ENCODE results near the gene CNTN5.

Gene CNTN5

DNA sequence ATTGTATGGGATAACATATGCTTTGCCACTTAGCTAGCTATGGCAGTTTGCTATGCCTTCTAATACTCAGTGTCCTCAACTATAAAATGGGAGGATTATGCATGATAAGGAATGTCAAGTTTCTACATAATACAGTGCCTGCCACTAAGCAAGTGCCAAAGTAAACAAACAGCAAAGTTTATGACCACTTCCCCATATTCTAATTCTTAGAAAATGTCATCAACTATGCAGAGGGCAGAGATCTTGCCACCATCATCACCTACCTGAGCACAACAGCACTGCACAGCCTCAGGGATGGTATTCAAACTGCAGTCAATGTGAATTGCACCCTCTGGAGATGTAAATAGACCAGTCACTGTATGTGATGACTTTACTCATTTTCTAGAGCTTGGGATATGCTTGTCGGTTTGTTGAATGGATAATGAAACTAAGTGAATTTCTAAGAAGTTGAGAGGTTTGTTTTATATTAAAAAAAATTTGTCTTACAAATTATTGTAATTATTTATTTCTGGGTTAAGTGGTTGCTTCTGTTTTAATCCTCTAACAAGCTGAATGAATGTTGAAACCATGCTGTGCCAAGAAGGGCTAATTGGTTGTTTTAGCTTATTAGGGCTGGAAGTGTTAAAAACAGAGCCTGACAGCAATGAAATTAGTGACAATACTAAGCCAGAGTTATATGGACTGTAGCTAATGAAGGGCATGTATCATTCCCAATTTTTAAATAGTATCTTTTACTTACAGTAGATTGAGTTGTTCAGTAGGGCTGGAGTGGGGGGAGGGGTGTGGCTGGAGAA, 398.4 kb downstream of the CNTN5 start:
- DNase-seq, result no peak
- no peaks in the 10 kb centered on the region for H3K27me3 ChIP-seq
- no peak overlapping the region for H3K4me3 ChIP-seq (ENCODE audit: low read depth, low read length)
- H3K36me3 ChIP-seq, result no peaks in the 10 kb centered on the region
- TF ChIP-seq, protein P1, sequence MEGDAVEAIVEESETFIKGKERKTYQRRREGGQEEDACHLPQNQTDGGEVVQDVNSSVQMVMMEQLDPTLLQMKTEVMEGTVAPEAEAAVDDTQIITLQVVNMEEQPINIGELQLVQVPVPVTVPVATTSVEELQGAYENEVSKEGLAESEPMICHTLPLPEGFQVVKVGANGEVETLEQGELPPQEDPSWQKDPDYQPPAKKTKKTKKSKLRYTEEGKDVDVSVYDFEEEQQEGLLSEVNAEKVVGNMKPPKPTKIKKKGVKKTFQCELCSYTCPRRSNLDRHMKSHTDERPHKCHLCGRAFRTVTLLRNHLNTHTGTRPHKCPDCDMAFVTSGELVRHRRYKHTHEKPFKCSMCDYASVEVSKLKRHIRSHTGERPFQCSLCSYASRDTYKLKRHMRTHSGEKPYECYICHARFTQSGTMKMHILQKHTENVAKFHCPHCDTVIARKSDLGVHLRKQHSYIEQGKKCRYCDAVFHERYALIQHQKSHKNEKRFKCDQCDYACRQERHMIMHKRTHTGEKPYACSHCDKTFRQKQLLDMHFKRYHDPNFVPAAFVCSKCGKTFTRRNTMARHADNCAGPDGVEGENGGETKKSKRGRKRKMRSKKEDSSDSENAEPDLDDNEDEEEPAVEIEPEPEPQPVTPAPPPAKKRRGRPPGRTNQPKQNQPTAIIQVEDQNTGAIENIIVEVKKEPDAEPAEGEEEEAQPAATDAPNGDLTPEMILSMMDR (IDR thresholded peaks at IDR 0.05; ENCODE audit: low read depth, low read length), result no peak
- no peaks in the 10 kb centered on the region for H3K9me3 ChIP-seq
- H3K4me1 ChIP-seq, result no peaks in the 10 kb centered on the region

- TF ChIP-seq, protein P1 (IDR thresholded peaks at IDR 0.05; ENCODE audit: low read depth, low read length), result no peak
- Histone ChIP-seq H3K36me3 (no peaks in the 10 kb centered on the region), H3K27me3 (no peaks in the 10 kb centered on the region), H3K9me3 (no peaks in the 10 kb centered on the region; the same call in 1 of the 2 replicates), H3K4me3 (ENCODE audit: low read depth, low read length) (no peak overlapping the region), H3K4me1 (no peaks in the 10 kb centered on the region)
- no peak for DNase-seq
These were observed 399.2 kb downstream of the CNTN5 start for GRCh38 chr11:99419991-99420390.

DNA sequence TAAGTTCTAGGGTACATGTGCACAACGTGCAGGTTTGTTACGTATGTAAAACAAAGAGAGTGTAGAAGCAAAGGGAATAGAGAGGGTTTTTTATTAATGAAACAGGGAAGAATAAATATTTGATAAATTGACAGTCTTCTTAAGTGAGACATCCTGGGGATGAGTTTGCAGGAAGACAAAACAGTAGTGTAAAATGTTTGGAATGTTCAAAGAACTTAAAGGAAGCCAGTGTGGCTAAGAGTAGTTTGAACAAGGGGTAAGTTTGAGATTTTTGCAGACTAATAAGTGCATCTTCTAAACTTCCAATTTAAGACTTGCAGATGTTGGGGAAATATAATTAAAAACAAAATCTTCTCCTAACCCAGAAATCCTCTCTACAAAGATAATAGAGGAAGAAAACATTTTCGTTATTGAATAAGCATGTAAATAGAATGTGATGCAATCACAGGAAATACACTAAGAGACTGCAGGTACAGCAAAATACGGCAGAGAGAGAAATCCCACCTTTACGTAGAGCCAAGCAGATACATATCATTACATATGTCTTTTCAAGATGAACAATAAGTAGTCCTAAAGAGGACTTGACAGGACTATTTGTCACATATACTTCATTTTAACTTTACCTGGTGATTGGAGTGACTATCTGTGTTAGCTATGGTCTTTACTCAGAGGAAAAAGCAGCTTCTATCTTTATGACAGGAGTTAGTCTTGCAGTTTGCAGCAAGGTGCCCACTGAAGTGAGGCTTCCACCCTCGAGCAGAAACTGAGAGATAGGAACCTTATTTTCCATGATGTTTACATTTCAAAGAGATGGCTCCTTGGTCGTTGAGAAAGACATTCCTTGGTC, 402.1 kb downstream of the CNTN5 start:
- no peaks in the 10 kb centered on the region for H3K27me3 ChIP-seq
- H3K4me3 ChIP-seq (ENCODE audit: low read depth, low read length), result no peak overlapping the region
- DNase-seq, result no peak
- no peaks in the 10 kb centered on the region for H3K4me1 ChIP-seq
- TF ChIP-seq, protein P1 (IDR thresholded peaks at IDR 0.05; ENCODE audit: low read depth, low read length), result no peak
- peaks cover 2% of the 10 kb centered on the region; the same call in 1 of the 2 replicates for H3K9me3 ChIP-seq
- no peaks in the 10 kb centered on the region for H3K36me3 ChIP-seq

- TF ChIP-seq, protein P1 (IDR thresholded peaks at IDR 0.05; ENCODE audit: low read depth, low read length), result no peak
- peaks cover 2% of the 10 kb centered on the region; the same call in 1 of the 2 replicates for H3K9me3 ChIP-seq
- H3K27me3 ChIP-seq, result no peaks in the 10 kb centered on the region
- no peaks in the 10 kb centered on the region for H3K4me1 ChIP-seq
- no peak for DNase-seq
- H3K4me3 ChIP-seq (ENCODE audit: low read depth, low read length), result no peak overlapping the region
- no peaks in the 10 kb centered on the region for H3K36me3 ChIP-seq
These were observed 402.8 kb downstream of the CNTN5 start for GRCh38 chr11:99423428-99423983.

- H3K4me1 ChIP-seq, result no peaks in the 10 kb centered on the region
- H3K9me3 ChIP-seq, result peaks cover 2% of the 10 kb centered on the region; the same call in 1 of the 2 replicates
These were observed 403.8 kb downstream of the CNTN5 start for GRCh38 chr11:99424313-99425084.

More at GRCh38 chr11:99424313-99425084, 403.8 kb downstream of the CNTN5 start:
- Histone ChIP-seq H3K4me3 (ENCODE audit: low read depth, low read length) (no peak overlapping the region), H3K36me3 (no peaks in the 10 kb centered on the region), H3K27me3 (no peaks in the 10 kb centered on the region)
- no peak for DNase-seq
- TF ChIP-seq, protein P1 (IDR thresholded peaks at IDR 0.05; ENCODE audit: low read depth, low read length), result no peak

Data from BE2C (cell line).